IMR-90 (cell line): ENCODE results near the gene ACE.

ENCODE experiments used
- BHLHE40 ChIP-seq: fragments of 150-350 bp; IDR thresholded peaks from 2 replicates; pipeline ENCODE4 v1.6.1; 2016; ENCODE audit warnings: mild to moderate bottlenecking, low read depth, low read length
- CEBPB ChIP-seq: IDR thresholded peaks from 2 replicates; pipeline ENCODE4 v1.6.1; 2012; ENCODE audit warnings: low read depth, low read length, improper control_type of control experiment
- CTCF ChIP-seq: conservative IDR thresholded peaks from 2 replicates; pipeline ENCODE4 v1.5.1; 2012; ENCODE audit warnings: mild to moderate bottlenecking, low read depth, low read length, improper control_type of control experiment
- MXI1 ChIP-seq: IDR thresholded peaks from 2 replicates; pipeline ENCODE4 v1.6.1; 2012; ENCODE audit warnings: low read depth, mild to moderate bottlenecking, low read length, moderate library complexity, borderline replicate concordance
- POLR2A ChIP-seq: IDR thresholded peaks from 2 replicates; pipeline ENCODE4 v1.6.1; 2012; ENCODE audit warnings: mild to moderate bottlenecking, low read depth, low read length
- RAD21 ChIP-seq: IDR thresholded peaks from 2 replicates; pipeline ENCODE4 v1.6.1; 2012; ENCODE audit warnings: low read length, improper control_type of control experiment
- RFX5 ChIP-seq: IDR thresholded peaks from 2 replicates; pipeline ENCODE4 v1.8.0; 2012; ENCODE audit warnings: low read depth, mild to moderate bottlenecking, low read length, moderate library complexity
- SMC3 ChIP-seq: fragments of 150-350 bp; IDR thresholded peaks from 2 replicates; pipeline ENCODE4 v1.6.1; 2016; ENCODE audit warnings: low read depth, mild to moderate bottlenecking, antibody characterized with exemption, low read length, moderate library complexity
- TF ChIP-seq, protein P1 (sequence below): fragments of 150-350 bp; IDR thresholded peaks from 2 replicates; pipeline ENCODE4 v1.6.1; 2016; ENCODE audit warnings: low read depth, mild to moderate bottlenecking, low read length, moderate library complexity, borderline replicate concordance

DNA sequence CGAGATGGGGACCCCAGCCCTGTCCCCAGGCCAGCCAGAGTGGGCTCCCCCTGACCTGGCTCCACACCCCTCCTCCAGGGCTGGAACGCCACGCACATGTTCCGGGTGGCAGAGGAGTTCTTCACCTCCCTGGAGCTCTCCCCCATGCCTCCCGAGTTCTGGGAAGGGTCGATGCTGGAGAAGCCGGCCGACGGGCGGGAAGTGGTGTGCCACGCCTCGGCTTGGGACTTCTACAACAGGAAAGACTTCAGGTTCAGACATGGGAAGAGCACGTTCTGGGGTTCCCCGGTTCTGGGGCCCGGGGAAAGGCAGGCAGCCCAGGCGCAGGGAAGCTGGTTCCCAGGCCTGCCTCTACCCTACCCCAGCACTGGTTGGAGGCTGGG is 4.6 kb downstream of the ACE start:
- no peak for TF ChIP-seq CTCF
- no peak for TF ChIP-seq POLR2A
- no peak for TF ChIP-seq RFX5
- no peak for TF ChIP-seq SMC3
- TF ChIP-seq, protein P1, sequence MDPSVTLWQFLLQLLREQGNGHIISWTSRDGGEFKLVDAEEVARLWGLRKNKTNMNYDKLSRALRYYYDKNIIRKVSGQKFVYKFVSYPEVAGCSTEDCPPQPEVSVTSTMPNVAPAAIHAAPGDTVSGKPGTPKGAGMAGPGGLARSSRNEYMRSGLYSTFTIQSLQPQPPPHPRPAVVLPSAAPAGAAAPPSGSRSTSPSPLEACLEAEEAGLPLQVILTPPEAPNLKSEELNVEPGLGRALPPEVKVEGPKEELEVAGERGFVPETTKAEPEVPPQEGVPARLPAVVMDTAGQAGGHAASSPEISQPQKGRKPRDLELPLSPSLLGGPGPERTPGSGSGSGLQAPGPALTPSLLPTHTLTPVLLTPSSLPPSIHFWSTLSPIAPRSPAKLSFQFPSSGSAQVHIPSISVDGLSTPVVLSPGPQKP: no peak
- no peak for TF ChIP-seq BHLHE40
- TF ChIP-seq CEBPB: no peak
- no peak for TF ChIP-seq RAD21
- TF ChIP-seq MXI1: no peak
